Neural cell (in vitro differentiated cells): Measurements from ENCODE around the gene ENO1. TPM values are rescaled to one million over a fixed set of nuclear protein-coding genes. Genes with fewer than 3 reads are reported as not detected.

ENCODE experiments used
- H2AFZ ChIP-seq: fragments of 200-600, 300-800 bp; sonication (generic), shearing (Covaris generic); 2 replicates; pipeline ENCODE4 v1.6.0; 2014; ENCODE audit warnings: low read depth, mild to moderate bottlenecking, antibody characterized with exemption, low read length, moderate library complexity
- H3F3A ChIP-seq: fragments of 200-600 bp; shearing (Covaris generic); 2 replicates; pipeline ENCODE4 v1.6.1; 2016; ENCODE audit warnings: mild to moderate bottlenecking, moderate library complexity, mixed read lengths, antibody characterized with exemption, low read length; ENCODE audit not compliant: insufficient read depth, poor library complexity, severe bottlenecking
- H3K27ac ChIP-seq: fragments of 200-600, 300-800 bp; sonication (generic), shearing (Covaris generic); 2 replicates; pipeline ENCODE4 v1.5.1; 2014; ENCODE audit warnings: mild to moderate bottlenecking, low read length, moderate library complexity
- H3K27me3 ChIP-seq: fragments of 300-800, 200-600 bp; sonication (generic), shearing (Covaris generic); 2 replicates; pipeline ENCODE4 v1.6.0; 2014; ENCODE audit warnings: mild to moderate bottlenecking, low read depth, low read length, moderate library complexity; ENCODE audit not compliant: insufficient read depth
- H3K36me3 ChIP-seq: fragments of 300-800, 200-600 bp; sonication (generic), shearing (Covaris generic); 2 replicates; pipeline ENCODE4 v1.5.1; 2014; ENCODE audit warnings: mild to moderate bottlenecking, antibody characterized with exemption, low read length, moderate library complexity; ENCODE audit not compliant: insufficient read depth
- H3K4me2 ChIP-seq: fragments of 300-800, 200-600 bp; sonication (generic), shearing (Covaris generic); 2 replicates; pipeline ENCODE4 v1.6.0; 2014; ENCODE audit warnings: mild to moderate bottlenecking, low read length
- H3K4me3 ChIP-seq: fragments of 300-800, 200-600 bp; sonication (generic), shearing (Covaris generic); 2 replicates; pipeline ENCODE4 v1.5.1; 2014; ENCODE audit warnings: mild to moderate bottlenecking, low read length, moderate library complexity
- H3K79me2 ChIP-seq: fragments of 200-600 bp; shearing (Covaris generic); replicated peaks from 2 replicates; pipeline ENCODE4 v1.6.0; 2014; ENCODE audit warnings: mild to moderate bottlenecking, low read length, moderate library complexity; ENCODE audit not compliant: insufficient read depth
- H3K9ac ChIP-seq: fragments of 300-800, 200-600 bp; sonication (generic), shearing (Covaris generic); 2 replicates; pipeline ENCODE4 v1.6.1; 2016; ENCODE audit warnings: mild to moderate bottlenecking, low read length, mixed read lengths
- H3K9me2 ChIP-seq: fragments of 200-600 bp; shearing (Covaris generic); 2 replicates; pipeline ENCODE4 v1.6.1; 2016; ENCODE audit warnings: mild to moderate bottlenecking, low read length, mixed read lengths; ENCODE audit not compliant: insufficient read depth
- H3K9me3 ChIP-seq: fragments of 200-600, 300-800 bp; sonication (generic), shearing (Covaris generic); 2 replicates; pipeline ENCODE4 v1.6.1; 2016; ENCODE audit warnings: mild to moderate bottlenecking, mixed run types, low read length, moderate library complexity, mixed read lengths
- H4K20me1 ChIP-seq: fragments of 200-600 bp; shearing (Covaris generic); 2 replicates; pipeline ENCODE4 v1.6.1; 2016; ENCODE audit warnings: mild to moderate bottlenecking, mixed run types; ENCODE audit not compliant: insufficient read depth
- CTCF ChIP-seq: fragments of 450-650 bp; IDR thresholded peaks from 2 replicates; pipeline ENCODE4 v1.5.1; 2014; ENCODE audit warnings: antibody characterized with exemption, mild to moderate bottlenecking, moderate library complexity; ENCODE audit not compliant: poor library complexity, severe bottlenecking
- EP300 ChIP-seq: fragments of 450-650 bp; conservative IDR thresholded peaks from 2 replicates; pipeline ENCODE4 v1.6.1; 2014; ENCODE audit warnings: antibody characterized with exemption, mild to moderate bottlenecking, moderate library complexity; ENCODE audit not compliant: poor library complexity, severe bottlenecking
- EZH2 ChIP-seq: fragments of 200-600, 300-800 bp; shearing (Covaris generic), sonication (generic); IDR thresholded peaks from 2 replicates; pipeline ENCODE4 v1.6.1; 2014; ENCODE audit warnings: antibody characterized with exemption, low read length, borderline replicate concordance, mild to moderate bottlenecking; ENCODE audit not compliant: insufficient read depth, poor library complexity, severe bottlenecking
- MXI1 ChIP-seq: fragments of 450-650 bp; conservative IDR thresholded peaks from 2 replicates; pipeline ENCODE4 v1.6.1; 2014; ENCODE audit warnings: antibody characterized with exemption, mild to moderate bottlenecking; ENCODE audit not compliant: poor library complexity, severe bottlenecking
- POLR2AphosphoS5 ChIP-seq: IDR thresholded peaks from 2 replicates; pipeline ENCODE4 v1.6.1; 2012
- RAD21 ChIP-seq: fragments of 450-650 bp; conservative IDR thresholded peaks from 2 replicates; pipeline ENCODE4 v1.6.1; 2014; ENCODE audit warnings: antibody characterized with exemption, mild to moderate bottlenecking, moderate library complexity
- REST ChIP-seq: IDR thresholded peaks from 2 replicates; pipeline ENCODE4 v1.6.1; 2012; ENCODE audit warnings: borderline replicate concordance
- SMC3 ChIP-seq: fragments of 450-650 bp; conservative IDR thresholded peaks from 2 replicates; pipeline ENCODE4 v1.6.1; 2014; ENCODE audit warnings: antibody characterized with exemption, mild to moderate bottlenecking, moderate library complexity; ENCODE audit not compliant: poor library complexity
- TAF1 ChIP-seq: IDR thresholded peaks from 2 replicates; pipeline ENCODE4 v1.6.1; 2012; ENCODE audit warnings: low read depth
- polyA plus RNA-seq: library from polyadenylated mRNA; depleted of rRNA; stranded (reverse); fragments of >200 nt; gene quantifications from 2 replicates; pipeline ENCODE4 v1.2.3, GENCODE V29; 2014

ENO1 gene
- polyA plus RNA-seq, 1 donor from 2014 or later: 199 TPM

GRCh38 chr1:8814865-8815264 lies 63.6 kb downstream of the ENO1 start:
- no peaks in the 10 kb centered on the region for H3F3A ChIP-seq
- H3K9me3 ChIP-seq: no peaks in the 10 kb centered on the region
- H3K4me3 ChIP-seq: peak overlapping the region; percentile 86
- H3K79me2 ChIP-seq: peaks cover 75% of the 10 kb centered on the region
- no peaks in the 10 kb centered on the region for H3K27me3 ChIP-seq
- H2AFZ ChIP-seq: no peak overlapping the region
- peaks cover 11% of the 10 kb centered on the region for H4K20me1 ChIP-seq
- peak overlapping the region; percentile 93 for H3K9ac ChIP-seq
- H3K27ac ChIP-seq: peak overlapping the region; percentile 97
- peak; percentile 29 for TF ChIP-seq MXI1
- no peak for TF ChIP-seq EZH2
- no peak for TF ChIP-seq REST
- peak; percentile 73 for TF ChIP-seq CTCF
- TF ChIP-seq RAD21: peak; percentile 52
- peak; percentile 65 for TF ChIP-seq SMC3
- TF ChIP-seq EP300: peak; percentile 11
- TF ChIP-seq POLR2AphosphoS5: peak; percentile 43
- no peak for TF ChIP-seq TAF1
- peak overlapping the region; percentile 83 for H3K4me2 ChIP-seq
- H3K9me2 ChIP-seq: no peaks in the 10 kb centered on the region
- H3K36me3 ChIP-seq: no peaks in the 10 kb centered on the region

GRCh38 chr1:8813991-8814390 lies 64.5 kb downstream of the ENO1 start:
- H3K27ac ChIP-seq: peak overlapping the region; percentile 97
- no peaks in the 10 kb centered on the region for H3K9me2 ChIP-seq
- no peaks in the 10 kb centered on the region for H3K27me3 ChIP-seq
- H3F3A ChIP-seq: no peaks in the 10 kb centered on the region
- no peak overlapping the region for H2AFZ ChIP-seq
- no peaks in the 10 kb centered on the region for H3K9me3 ChIP-seq
- H3K4me2 ChIP-seq: peak overlapping the region; percentile 83
- H3K4me3 ChIP-seq: peak overlapping the region; percentile 86
- TF ChIP-seq RAD21 (no peak), SMC3 (no peak), TAF1 (no peak), REST (no peak), CTCF (no peak), EZH2 (no peak), MXI1 (no peak), EP300 (no peak), POLR2AphosphoS5 (no peak)
- H3K36me3 ChIP-seq: no peaks in the 10 kb centered on the region
- H4K20me1 ChIP-seq: peaks cover 11% of the 10 kb centered on the region
- peak overlapping the region; percentile 93 for H3K9ac ChIP-seq
- peaks cover 84% of the 10 kb centered on the region for H3K79me2 ChIP-seq
